Astrocyte (in vitro differentiated cells and primary cell): Measurements from ENCODE around the gene DCUN1D2. TPM values are rescaled to one million over a fixed set of nuclear protein-coding genes. Genes with fewer than 3 reads are reported as not detected.

Experiments used
- DNase-seq: peaks from one replicate; pipeline ENCODE4 v3.0.0-alpha.2; 2010; ENCODE audit warnings: low read depth
- FAIRE-seq: peaks from 2 replicates; lab custom pipeline; 2011; peaks lifted over from hg19 to GRCh38; lab: Jason Lieb, UNC
- H2AFZ ChIP-seq: 2 replicates; pipeline ENCODE4 v1.6.0; 2012; ENCODE audit warnings: low read depth, low read length, inconsistent platforms
- H3K27ac ChIP-seq: 2 replicates; pipeline ENCODE4 v1.5.1; 2011; ENCODE audit warnings: low read depth, low read length, inconsistent platforms
- H3K27me3 ChIP-seq: 2 replicates; pipeline ENCODE4 v1.6.0; 2011; ENCODE audit warnings: low read length, inconsistent platforms; ENCODE audit not compliant: insufficient read depth
- H3K36me3 ChIP-seq: 2 replicates; pipeline ENCODE4 v1.5.1; 2011; ENCODE audit warnings: low read length, inconsistent platforms; ENCODE audit not compliant: insufficient read depth
- H3K4me1 ChIP-seq: 2 replicates; pipeline ENCODE4 v1.5.1; 2011; ENCODE audit warnings: low read length, inconsistent platforms; ENCODE audit not compliant: insufficient read depth
- H3K4me2 ChIP-seq: 2 replicates; pipeline ENCODE4 v1.6.0; 2012; ENCODE audit warnings: low read length, inconsistent platforms
- H3K4me3 ChIP-seq: 2 replicates; pipeline ENCODE4 v1.5.1; 2011; ENCODE audit warnings: low read depth, mild to moderate bottlenecking, low read length, inconsistent platforms; ENCODE audit not compliant: insufficient read depth
- H3K79me2 ChIP-seq: 2 replicates; pipeline ENCODE4 v1.6.0; 2012; ENCODE audit warnings: mild to moderate bottlenecking, low read length, inconsistent platforms; ENCODE audit not compliant: insufficient read depth
- H3K9ac ChIP-seq: 2 replicates; pipeline ENCODE4 v1.6.0; 2012; ENCODE audit warnings: mild to moderate bottlenecking, low read length, inconsistent platforms
- H3K9me3 ChIP-seq: 2 replicates; pipeline ENCODE4 v1.5.1; 2012; ENCODE audit warnings: low read depth, mild to moderate bottlenecking, low read length, inconsistent platforms; ENCODE audit not compliant: insufficient read depth
- H4K20me1 ChIP-seq: 2 replicates; pipeline ENCODE4 v1.6.0; 2012; ENCODE audit warnings: low read length, inconsistent platforms; ENCODE audit not compliant: insufficient read depth
- H3K27ac Mint-ChIP-seq: one replicate; pipeline ENCODE4 v1.8.0; 2021; ENCODE audit warnings: mild to moderate bottlenecking, mixed read lengths; ENCODE audit not compliant: unreplicated experiment
- H3K27me3 Mint-ChIP-seq: one replicate; pipeline ENCODE4 v1.8.0; 2021; ENCODE audit warnings: low read depth, mixed read lengths; ENCODE audit not compliant: unreplicated experiment
- H3K36me3 Mint-ChIP-seq: one replicate; pipeline ENCODE4 v1.8.0; 2021; ENCODE audit warnings: low read depth, mixed read lengths; ENCODE audit not compliant: unreplicated experiment
- H3K4me1 Mint-ChIP-seq: one replicate; pipeline ENCODE4 v1.8.0; 2021; ENCODE audit warnings: low read depth, mixed read lengths; ENCODE audit not compliant: unreplicated experiment
- H3K4me3 Mint-ChIP-seq: one replicate; pipeline ENCODE4 v1.8.0; 2021; ENCODE audit warnings: mild to moderate bottlenecking, moderate library complexity, mixed read lengths; ENCODE audit not compliant: unreplicated experiment
- H3K9me3 Mint-ChIP-seq: one replicate; pipeline ENCODE4 v1.8.0; 2021; ENCODE audit warnings: mild to moderate bottlenecking, mixed read lengths; ENCODE audit not compliant: unreplicated experiment
- EZH2 ChIP-seq: IDR thresholded peaks from 2 replicates; pipeline ENCODE4 v1.6.1; 2012; ENCODE audit warnings: mild to moderate bottlenecking, low read length, inconsistent platforms; ENCODE audit not compliant: insufficient read depth
- total RNA-seq: library from RNA; stranded (reverse); gene quantifications from 2 replicates; pipeline ENCODE4 v1.2.1, GENCODE V29; 2021
- TF ChIP-seq, protein P1 (sequence below): IDR thresholded peaks from 2 replicates; pipeline ENCODE4 v1.5.1; 2011; ENCODE audit warnings: low read depth, mild to moderate bottlenecking, inconsistent platforms, low read length, moderate library complexity; ENCODE audit not compliant: insufficient read depth

Gene DCUN1D2
- total RNA-seq, 1 donor from 2014 or later: 16.3 TPM

DNA sequence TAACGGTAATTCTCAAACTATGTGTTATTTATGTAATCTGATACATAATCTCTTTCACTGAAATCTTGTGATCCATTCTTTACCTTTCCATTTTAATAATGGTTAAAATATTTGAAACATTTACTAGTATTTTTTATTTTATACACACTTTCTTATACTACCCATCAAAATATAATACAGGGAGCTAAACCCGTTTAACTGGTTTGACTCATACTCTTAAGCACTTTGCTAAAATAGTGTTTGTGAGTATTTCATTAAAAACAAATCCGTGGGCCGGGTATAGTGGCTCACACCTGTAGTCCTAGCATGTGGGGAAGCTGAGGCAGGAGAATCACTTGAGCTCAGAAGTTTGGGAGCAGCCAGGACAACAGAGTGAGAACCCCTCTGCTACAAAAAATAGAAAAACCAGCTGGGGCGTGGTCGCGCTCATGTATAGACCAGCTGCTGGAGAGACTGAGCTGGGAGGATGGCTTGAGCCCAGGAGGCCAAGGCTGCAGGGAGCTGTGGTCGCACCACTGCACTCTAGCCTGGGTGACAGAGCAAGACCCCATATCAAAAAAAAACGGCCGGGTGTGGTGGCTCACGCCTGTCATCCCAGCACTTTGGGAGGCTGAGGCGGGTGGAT, 43.8 kb upstream of the DCUN1D2 start:
- H3K4me2 ChIP-seq: no peak overlapping the region
- no peak overlapping the region for H3K9ac ChIP-seq
- TF ChIP-seq, protein P1, sequence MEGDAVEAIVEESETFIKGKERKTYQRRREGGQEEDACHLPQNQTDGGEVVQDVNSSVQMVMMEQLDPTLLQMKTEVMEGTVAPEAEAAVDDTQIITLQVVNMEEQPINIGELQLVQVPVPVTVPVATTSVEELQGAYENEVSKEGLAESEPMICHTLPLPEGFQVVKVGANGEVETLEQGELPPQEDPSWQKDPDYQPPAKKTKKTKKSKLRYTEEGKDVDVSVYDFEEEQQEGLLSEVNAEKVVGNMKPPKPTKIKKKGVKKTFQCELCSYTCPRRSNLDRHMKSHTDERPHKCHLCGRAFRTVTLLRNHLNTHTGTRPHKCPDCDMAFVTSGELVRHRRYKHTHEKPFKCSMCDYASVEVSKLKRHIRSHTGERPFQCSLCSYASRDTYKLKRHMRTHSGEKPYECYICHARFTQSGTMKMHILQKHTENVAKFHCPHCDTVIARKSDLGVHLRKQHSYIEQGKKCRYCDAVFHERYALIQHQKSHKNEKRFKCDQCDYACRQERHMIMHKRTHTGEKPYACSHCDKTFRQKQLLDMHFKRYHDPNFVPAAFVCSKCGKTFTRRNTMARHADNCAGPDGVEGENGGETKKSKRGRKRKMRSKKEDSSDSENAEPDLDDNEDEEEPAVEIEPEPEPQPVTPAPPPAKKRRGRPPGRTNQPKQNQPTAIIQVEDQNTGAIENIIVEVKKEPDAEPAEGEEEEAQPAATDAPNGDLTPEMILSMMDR: no peak
- no peak for TF ChIP-seq EZH2
- H3K9me3 ChIP-seq: no peaks in the 10 kb centered on the region
- peaks cover 8% of the 10 kb centered on the region for H3K4me1 ChIP-seq
- Mint-ChIP-seq H3K4me1 (peaks cover 14% of the 10 kb centered on the region), H3K27ac (no peak overlapping the region), H3K27me3 (no peaks in the 10 kb centered on the region), H3K36me3 (peaks cover 13% of the 10 kb centered on the region), H3K9me3 (no peaks in the 10 kb centered on the region), H3K4me3 (no peak overlapping the region)
- no peak overlapping the region for H3K4me3 ChIP-seq
- peaks cover 16% of the 10 kb centered on the region for H3K36me3 ChIP-seq
- H3K79me2 ChIP-seq: peaks cover 10% of the 10 kb centered on the region
- DNase-seq (no peak), FAIRE-seq (no peak)
- peaks cover 18% of the 10 kb centered on the region for H4K20me1 ChIP-seq
- no peak overlapping the region for H3K27ac ChIP-seq
- no peaks in the 10 kb centered on the region for H3K27me3 ChIP-seq
- H2AFZ ChIP-seq: no peak overlapping the region

DNA sequence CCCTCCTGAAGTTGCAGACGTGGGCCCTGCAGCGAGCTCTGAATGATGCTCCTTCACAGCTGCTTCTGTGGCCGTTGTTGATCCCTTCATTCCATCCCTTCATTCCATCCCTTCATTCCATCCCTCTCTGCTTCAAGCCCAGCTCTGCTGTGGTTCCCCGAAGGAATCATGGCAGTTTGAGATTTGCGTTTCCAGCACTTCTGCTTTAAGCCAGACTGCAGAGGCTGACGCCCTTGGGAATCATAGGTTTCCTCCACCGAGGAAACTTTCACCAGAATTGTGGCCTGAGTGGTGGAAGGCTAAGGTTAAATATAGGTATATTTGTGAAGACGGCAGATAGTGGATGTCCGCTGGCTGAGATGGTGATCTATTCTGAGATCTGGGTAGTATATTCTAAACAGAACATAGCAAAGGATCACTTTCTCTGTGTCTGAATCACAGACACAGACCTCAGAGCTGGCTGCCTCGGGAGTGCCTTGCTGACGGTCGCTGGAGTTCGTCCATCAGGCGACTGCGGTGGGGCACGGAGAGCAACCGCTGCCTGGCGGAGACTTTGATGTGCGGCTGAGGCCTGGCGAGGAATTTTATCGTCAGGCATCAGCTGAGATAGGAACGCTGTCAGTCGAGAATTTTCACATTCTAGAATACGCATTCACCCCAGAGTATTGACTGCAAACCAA, 42.8 kb upstream of the DCUN1D2 start:
- Histone ChIP-seq H3K4me1 (peaks cover 8% of the 10 kb centered on the region), H3K79me2 (peaks cover 10% of the 10 kb centered on the region), H2AFZ (no peak overlapping the region), H3K27me3 (no peaks in the 10 kb centered on the region), H3K9me3 (no peaks in the 10 kb centered on the region), H4K20me1 (peaks cover 20% of the 10 kb centered on the region), H3K27ac (no peak overlapping the region), H3K9ac (no peak overlapping the region), H3K36me3 (peaks cover 17% of the 10 kb centered on the region), H3K4me3 (no peak overlapping the region), H3K4me2 (no peak overlapping the region)
- Mint-ChIP-seq H3K27ac (no peak overlapping the region), H3K4me1 (peaks cover 14% of the 10 kb centered on the region), H3K9me3 (no peaks in the 10 kb centered on the region), H3K36me3 (peaks cover 13% of the 10 kb centered on the region), H3K27me3 (no peaks in the 10 kb centered on the region), H3K4me3 (no peak overlapping the region)
- FAIRE-seq (no peak), DNase-seq (no peak)
- TF ChIP-seq, protein P1: no peak
- no peak for TF ChIP-seq EZH2
